ENCODE measurements around the gene HOXB9. TPM values are rescaled to one million over a fixed set of nuclear protein-coding genes. Genes with fewer than 3 reads are reported as not detected.
A peak's percentile ranks its signal among the peaks of the same experiment; 100 is the strongest.

The HOXB9 gene
- total and polyA plus RNA-seq, 3 experiments from 2014 or later = 2.0 to 2.6 TPM; not detected in 1

GRCh38 chr17:48594538-48595277 is 31.4 kb downstream of the HOXB9 start:
- H3K36me3 Mint-ChIP-seq = no peaks in the 10 kb centered on the region
- Histone ChIP-seq H3K27me3 (ENCODE audit: insufficient read depth, low read length, poor library complexity, severe bottlenecking) (peaks cover 62% of the 10 kb centered on the region), H3K27ac (ENCODE audit: low read depth, low read length) (no peak overlapping the region), H3K36me3 (ENCODE audit: insufficient read depth, low read length) (no peaks in the 10 kb centered on the region), H3K4me1 (ENCODE audit: insufficient read depth, low read length) (peaks cover 41% of the 10 kb centered on the region), H3K9me3 (ENCODE audit: low read length) (no peaks in the 10 kb centered on the region), H3K4me3 (ENCODE audit: low read length) (no peak overlapping the region)
- H3K9me3 Mint-ChIP-seq = no peaks in the 10 kb centered on the region
- H3K27ac Mint-ChIP-seq = no peak overlapping the region
- H3K4me1 Mint-ChIP-seq = peaks cover 45 to 49% (median 48%) of the 10 kb centered on the region in 3 donors
- DNase-seq = no peak
- peak overlapping the region in 1 of 7 donors; percentile 84 for H3K4me3 Mint-ChIP-seq
- CTCF ChIA-PET = interaction anchor here (1.0 to 3.9 kb wide), 5 partner anchors 18 to 285 kb away, joined by 3 to 43 read pairs (median 4); no protein-coding TSS in a partner anchor
- H3K27me3 Mint-ChIP-seq = peaks cover 65 to 89% of the 10 kb centered on the region in 2 donors
- POLR2A ChIA-PET = no interaction called here

- H3K27ac Mint-ChIP-seq = peak overlapping the region in 1 of 8 donors; percentile 12
- Histone ChIP-seq H3K4me3 (ENCODE audit: low read length) (peak overlapping the region; percentile 61), H3K27ac (ENCODE audit: low read depth, low read length) (no peak overlapping the region), H3K4me1 (ENCODE audit: insufficient read depth, low read length) (peaks cover 41% of the 10 kb centered on the region), H3K36me3 (ENCODE audit: insufficient read depth, low read length) (no peaks in the 10 kb centered on the region), H3K9me3 (ENCODE audit: low read length) (no peaks in the 10 kb centered on the region), H3K27me3 (ENCODE audit: insufficient read depth, low read length, poor library complexity, severe bottlenecking) (peaks cover 56% of the 10 kb centered on the region)
- no peaks in the 10 kb centered on the region for H3K36me3 Mint-ChIP-seq
- CTCF ChIA-PET = interaction anchor here (0.9 to 3.9 kb wide), 25 partner anchors 11 to 568 kb away, joined by 3 to 43 read pairs (median 6); partner anchors contain the start of gene HOXB9
- POLR2A ChIA-PET = interaction anchor here (0.8 to 1.3 kb wide), 6 partner anchors 11 to 330 kb away, joined by 3 to 4 read pairs (median 3); no protein-coding TSS in a partner anchor
- peak; percentile 70 to 84 (median 75) for DNase-seq
- H3K27me3 Mint-ChIP-seq = peaks cover 62 to 83% of the 10 kb centered on the region in 2 donors
- no peaks in the 10 kb centered on the region for H3K9me3 Mint-ChIP-seq
- H3K4me1 Mint-ChIP-seq = peaks cover 45 to 48% (median 48%) of the 10 kb centered on the region in 3 donors
- H3K4me3 Mint-ChIP-seq = peak overlapping the region; percentile 77 to 91 (median 86)
Measured at GRCh38 chr17:48593840-48594537, 32.2 kb downstream of the HOXB9 start.

DNA sequence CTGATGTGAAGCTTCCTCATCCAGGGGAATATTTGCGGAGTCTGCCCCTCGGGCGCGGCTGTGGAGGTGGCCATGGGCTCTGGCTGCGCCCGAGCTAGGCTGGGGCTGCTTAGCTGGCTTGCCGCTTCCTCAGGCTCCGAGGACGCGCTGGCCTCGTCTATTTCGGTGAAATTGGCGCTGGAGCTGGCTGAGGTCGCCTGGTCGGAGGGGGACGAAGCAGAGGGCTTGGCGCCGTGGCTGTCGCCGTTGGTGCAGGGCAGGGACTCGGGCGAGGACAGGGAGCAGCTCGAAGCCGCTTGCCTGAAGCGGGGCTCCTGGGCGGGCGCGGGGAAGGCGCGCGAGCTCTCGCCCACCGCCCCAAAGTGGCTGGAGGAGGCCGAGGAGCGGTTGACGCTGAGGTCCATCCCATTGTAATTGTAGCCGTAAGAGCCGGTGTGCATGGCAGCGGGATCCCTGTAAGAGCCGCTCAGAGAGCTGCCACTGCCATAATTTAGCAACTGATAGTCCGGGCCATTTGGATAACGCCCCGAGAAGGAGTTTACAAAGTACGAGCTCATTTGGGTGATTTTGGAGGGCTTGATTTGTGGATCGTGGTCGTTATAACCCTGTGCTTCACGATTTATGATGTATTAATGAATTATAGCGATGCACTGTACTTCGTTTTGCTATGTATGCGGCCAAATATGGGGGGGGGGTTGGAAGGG is 32.9 kb downstream of the HOXB9 start, which contains the start of gene HOXB5:
HOXB5 (minus strand) TSS at position 654 of the 704 bp plus-strand sequence; CDS start at position 557, 97 bp downstream.
- Histone ChIP-seq H3K27me3 (ENCODE audit: insufficient read depth, low read length, poor library complexity, severe bottlenecking) (peaks cover 49% of the 10 kb centered on the region), H3K9me3 (ENCODE audit: low read length) (no peaks in the 10 kb centered on the region), H3K4me1 (ENCODE audit: insufficient read depth, low read length) (peaks cover 35% of the 10 kb centered on the region), H3K27ac (ENCODE audit: low read depth, low read length) (no peak within 1 kb of the TSS), H3K4me3 (ENCODE audit: low read length) (peak within 1 kb of the TSS; percentile 61), H3K36me3 (ENCODE audit: insufficient read depth, low read length) (no peaks in the 10 kb centered on the region)
- POLR2A ChIA-PET = interaction anchor here (0.6 to 1.3 kb wide), 8 partner anchors 10 to 330 kb away, joined by 3 to 4 read pairs (median 3); no protein-coding TSS in a partner anchor
- peak within 1 kb of the TSS in 2 of 8 donors; percentile 12 to 53 for H3K27ac Mint-ChIP-seq
- peak within 1 kb of the TSS; percentile 77 to 91 (median 86) for H3K4me3 Mint-ChIP-seq
- no peaks in the 10 kb centered on the region for H3K9me3 Mint-ChIP-seq
- DNase-seq = peak in 1 of 5 donors; percentile 20
- CTCF ChIA-PET = interaction anchor here (0.6 to 3.9 kb wide), 40 partner anchors 10 to 568 kb away, joined by 3 to 43 read pairs (median 4); partner anchors contain the start of genes HOXB7 and HOXB9
- H3K4me1 Mint-ChIP-seq = peaks cover 38 to 41% (median 41%) of the 10 kb centered on the region in 3 donors
- H3K27me3 Mint-ChIP-seq = peaks cover 59 to 82% of the 10 kb centered on the region in 2 donors
- no peaks in the 10 kb centered on the region for H3K36me3 Mint-ChIP-seq

DNA sequence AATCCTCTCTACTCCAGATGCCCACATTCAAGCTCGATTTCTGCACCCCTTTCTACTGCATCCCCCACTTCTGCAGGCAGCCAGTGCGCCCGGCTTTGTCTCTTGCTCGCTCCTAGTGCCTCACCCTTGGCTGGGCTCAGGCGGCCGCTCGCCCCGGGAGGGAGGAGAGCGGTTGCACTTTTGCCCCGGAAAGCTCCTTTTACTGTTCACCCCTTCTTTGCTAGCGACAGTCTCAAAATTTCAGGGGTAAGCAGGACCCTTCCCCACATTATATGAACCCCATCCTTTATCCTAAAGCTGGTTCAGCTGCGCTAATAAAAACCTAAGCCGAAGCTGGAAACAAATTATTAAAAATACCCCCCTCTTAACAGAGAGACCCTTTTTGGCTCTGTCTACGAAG is 33.6 kb downstream of the HOXB9 start:
- Histone ChIP-seq H3K4me3 (ENCODE audit: low read length) (peak overlapping the region; percentile 14), H3K27me3 (ENCODE audit: insufficient read depth, low read length, poor library complexity, severe bottlenecking) (peaks cover 42% of the 10 kb centered on the region), H3K27ac (ENCODE audit: low read depth, low read length) (no peak overlapping the region), H3K4me1 (ENCODE audit: insufficient read depth, low read length) (peaks cover 29% of the 10 kb centered on the region), H3K36me3 (ENCODE audit: insufficient read depth, low read length) (no peaks in the 10 kb centered on the region), H3K9me3 (ENCODE audit: low read length) (no peaks in the 10 kb centered on the region)
- H3K4me3 Mint-ChIP-seq = peak overlapping the region; percentile 77 to 91 (median 86)
- ChIA-PET CTCF (interaction anchor here (0.8 to 3.9 kb wide), 32 partner anchors 10 to 567 kb away, joined by 3 to 43 read pairs (median 4); partner anchors contain the start of gene HOXB7), POLR2A (interaction anchor here (0.9 to 1.3 kb wide), 3 partner anchors 16 to 87 kb away, joined by 3 to 4 read pairs (median 4); no protein-coding TSS in a partner anchor)
- no peaks in the 10 kb centered on the region for H3K9me3 Mint-ChIP-seq
- H3K27me3 Mint-ChIP-seq = peaks cover 58 to 76% of the 10 kb centered on the region in 2 donors
- peak in 1 of 5 donors; percentile 48 for DNase-seq
- no peaks in the 10 kb centered on the region for H3K36me3 Mint-ChIP-seq
- peaks cover 32 to 34% (median 34%) of the 10 kb centered on the region in 3 donors for H3K4me1 Mint-ChIP-seq
- peak overlapping the region in 1 of 8 donors; percentile 53 for H3K27ac Mint-ChIP-seq

GRCh38 chr17:48592057-48592514 is 34.1 kb downstream of the HOXB9 start:
- Mint-ChIP-seq H3K27me3 (peaks cover 58 to 76% of the 10 kb centered on the region in 2 donors), H3K36me3 (no peaks in the 10 kb centered on the region), H3K9me3 (no peaks in the 10 kb centered on the region), H3K27ac (no peak overlapping the region), H3K4me3 (peak overlapping the region in 2 of 7 donors; percentile 66 to 84), H3K4me1 (peaks cover 29 to 30% (median 29%) of the 10 kb centered on the region in 3 donors)
- H3K4me1 ChIP-seq (ENCODE audit: insufficient read depth, low read length) = peaks cover 24% of the 10 kb centered on the region
- H3K9me3 ChIP-seq (ENCODE audit: low read length) = no peaks in the 10 kb centered on the region
- no peak overlapping the region for H3K4me3 ChIP-seq (ENCODE audit: low read length)
- H3K27me3 ChIP-seq (ENCODE audit: insufficient read depth, low read length, poor library complexity, severe bottlenecking) = peaks cover 42% of the 10 kb centered on the region
- CTCF ChIA-PET = interaction anchor here (0.7 to 3.9 kb wide), 15 partner anchors 26 to 566 kb away, joined by 3 to 43 read pairs (median 6); no protein-coding TSS in a partner anchor
- no peak overlapping the region for H3K27ac ChIP-seq (ENCODE audit: low read depth, low read length)
- peak in 1 of 5 donors; percentile 39 for DNase-seq
- POLR2A ChIA-PET = interaction anchor here (0.9 kb wide), 1 partner anchor 49 kb away, joined by 4 read pairs; no protein-coding TSS in a partner anchor
- no peaks in the 10 kb centered on the region for H3K36me3 ChIP-seq (ENCODE audit: insufficient read depth, low read length)

DNA sequence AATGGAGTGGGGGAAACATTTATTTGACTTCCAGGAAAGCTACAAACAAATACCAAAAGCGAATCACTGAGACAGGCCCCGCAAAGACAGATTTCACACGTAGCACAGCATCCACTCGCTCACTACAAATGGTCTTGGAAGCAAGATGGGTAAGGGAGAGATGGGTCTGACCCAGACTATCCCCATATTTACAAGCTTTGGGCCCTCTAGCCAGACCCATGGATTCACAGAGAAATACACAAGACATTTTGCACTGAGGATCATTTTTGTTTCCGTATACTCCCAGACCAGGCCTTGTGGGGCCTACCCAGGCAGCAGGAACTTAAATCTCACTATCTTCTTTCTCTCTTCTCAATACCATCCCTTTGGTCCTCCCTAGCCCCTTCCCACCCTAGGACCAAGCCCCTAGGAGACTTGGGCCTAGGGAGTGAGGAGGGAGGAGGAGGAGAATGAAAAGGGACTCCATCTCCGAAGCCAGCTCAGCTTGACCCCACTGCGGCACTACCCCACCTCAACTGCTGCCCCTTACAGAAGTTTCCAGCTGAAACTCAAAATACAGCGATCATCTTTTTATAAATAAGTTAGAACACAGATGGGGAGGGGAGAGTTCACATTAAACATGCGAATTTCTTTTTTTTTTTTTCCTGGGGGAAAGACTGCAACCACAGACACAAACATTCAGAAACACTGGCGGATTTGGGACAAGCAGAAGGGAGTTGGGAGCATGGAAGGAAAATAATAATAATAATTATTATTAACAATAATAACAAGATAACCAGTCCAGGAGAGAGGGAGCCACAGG is 34.7 kb downstream of the HOXB9 start:
- H3K27ac Mint-ChIP-seq = no peak overlapping the region

More for the DNA sequence above, 34.7 kb downstream of the HOXB9 start:
- Histone ChIP-seq H3K4me1 (ENCODE audit: insufficient read depth, low read length) (peaks cover 21% of the 10 kb centered on the region), H3K9me3 (ENCODE audit: low read length) (no peaks in the 10 kb centered on the region), H3K4me3 (ENCODE audit: low read length) (no peak overlapping the region), H3K36me3 (ENCODE audit: insufficient read depth, low read length) (no peaks in the 10 kb centered on the region), H3K27ac (ENCODE audit: low read depth, low read length) (no peak overlapping the region), H3K27me3 (ENCODE audit: insufficient read depth, low read length, poor library complexity, severe bottlenecking) (peaks cover 42% of the 10 kb centered on the region)
- Mint-ChIP-seq H3K27me3 (peaks cover 56 to 75% of the 10 kb centered on the region in 2 donors), H3K4me3 (peak overlapping the region in 2 of 7 donors; percentile 66 to 72), H3K4me1 (peaks cover 24 to 25% (median 24%) of the 10 kb centered on the region in 3 donors), H3K9me3 (no peaks in the 10 kb centered on the region), H3K36me3 (no peaks in the 10 kb centered on the region)
- CTCF ChIA-PET = interaction anchor here (0.7 to 3.4 kb wide), 11 partner anchors 13 to 566 kb away, joined by 3 to 43 read pairs (median 5); no protein-coding TSS in a partner anchor
- DNase-seq = peak in 1 of 5 donors; percentile 8
- POLR2A ChIA-PET = no interaction called here

Data from CD8-positive, alpha-beta memory T cell (primary cell).